Measurements from ENCODE around the gene ADRA2C.

ADRA2C gene

DNA sequence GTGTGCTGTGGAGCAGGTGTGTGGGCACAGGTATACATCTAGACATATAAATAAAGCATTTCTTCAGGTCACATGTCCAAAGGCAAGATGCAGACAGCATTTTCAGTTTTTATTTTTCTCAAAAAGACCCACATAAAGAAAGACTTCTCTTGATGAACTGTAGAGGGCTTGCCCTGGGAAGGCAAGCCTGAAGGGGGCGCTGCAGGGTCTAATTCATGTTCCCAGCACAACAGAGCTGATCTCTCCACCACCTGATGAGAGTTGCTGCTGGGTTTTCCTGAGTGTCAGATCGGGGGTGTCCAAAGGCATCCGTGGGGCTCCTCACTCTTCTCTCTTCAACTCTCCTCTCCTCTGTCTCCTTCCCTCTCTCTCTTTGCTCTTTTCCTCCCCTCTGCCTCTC, 26.6 kb downstream of the ADRA2C start:
- H3K9ac ChIP-seq: no peak overlapping the region
- H2AFZ ChIP-seq: no peak overlapping the region
- no peaks in the 10 kb centered on the region for H3K36me3 ChIP-seq (ENCODE audit: control insufficient read depth, insufficient read depth, low read length)
- H3K9me3 ChIP-seq (ENCODE audit: control insufficient read depth, low read length): no peaks in the 10 kb centered on the region
- no peak overlapping the region for H3K4me2 ChIP-seq (ENCODE audit: low read length)
- H3K79me2 ChIP-seq: no peaks in the 10 kb centered on the region
- no peak overlapping the region for H3K4me3 ChIP-seq (ENCODE audit: low read depth, low read length)
- H3K27me3 ChIP-seq (ENCODE audit: control insufficient read depth, insufficient read depth, low read length): no peaks in the 10 kb centered on the region
- TF ChIP-seq, protein P1, sequence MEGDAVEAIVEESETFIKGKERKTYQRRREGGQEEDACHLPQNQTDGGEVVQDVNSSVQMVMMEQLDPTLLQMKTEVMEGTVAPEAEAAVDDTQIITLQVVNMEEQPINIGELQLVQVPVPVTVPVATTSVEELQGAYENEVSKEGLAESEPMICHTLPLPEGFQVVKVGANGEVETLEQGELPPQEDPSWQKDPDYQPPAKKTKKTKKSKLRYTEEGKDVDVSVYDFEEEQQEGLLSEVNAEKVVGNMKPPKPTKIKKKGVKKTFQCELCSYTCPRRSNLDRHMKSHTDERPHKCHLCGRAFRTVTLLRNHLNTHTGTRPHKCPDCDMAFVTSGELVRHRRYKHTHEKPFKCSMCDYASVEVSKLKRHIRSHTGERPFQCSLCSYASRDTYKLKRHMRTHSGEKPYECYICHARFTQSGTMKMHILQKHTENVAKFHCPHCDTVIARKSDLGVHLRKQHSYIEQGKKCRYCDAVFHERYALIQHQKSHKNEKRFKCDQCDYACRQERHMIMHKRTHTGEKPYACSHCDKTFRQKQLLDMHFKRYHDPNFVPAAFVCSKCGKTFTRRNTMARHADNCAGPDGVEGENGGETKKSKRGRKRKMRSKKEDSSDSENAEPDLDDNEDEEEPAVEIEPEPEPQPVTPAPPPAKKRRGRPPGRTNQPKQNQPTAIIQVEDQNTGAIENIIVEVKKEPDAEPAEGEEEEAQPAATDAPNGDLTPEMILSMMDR (IDR thresholded peaks at IDR 0.05): no peak
- no peaks in the 10 kb centered on the region for H3K4me1 ChIP-seq
- H3K27ac ChIP-seq: no peak overlapping the region

- H3K4me1 ChIP-seq: no peaks in the 10 kb centered on the region
- H3K4me2 ChIP-seq (ENCODE audit: low read length): no peak overlapping the region
- H3K9me3 ChIP-seq (ENCODE audit: control insufficient read depth, low read length): no peaks in the 10 kb centered on the region
- H2AFZ ChIP-seq: no peak overlapping the region
- H3K36me3 ChIP-seq (ENCODE audit: control insufficient read depth, insufficient read depth, low read length): no peaks in the 10 kb centered on the region
- H3K9ac ChIP-seq: no peak overlapping the region
- no peaks in the 10 kb centered on the region for H3K27me3 ChIP-seq (ENCODE audit: control insufficient read depth, insufficient read depth, low read length)
- TF ChIP-seq, protein P1 (IDR thresholded peaks at IDR 0.05): no peak
- H3K27ac ChIP-seq: no peak overlapping the region
- H3K4me3 ChIP-seq (ENCODE audit: low read depth, low read length): no peak overlapping the region
- no peaks in the 10 kb centered on the region for H3K79me2 ChIP-seq
Observed at GRCh38 chr4:3793545-3793944, 27.4 kb downstream of the ADRA2C start.

DNA sequence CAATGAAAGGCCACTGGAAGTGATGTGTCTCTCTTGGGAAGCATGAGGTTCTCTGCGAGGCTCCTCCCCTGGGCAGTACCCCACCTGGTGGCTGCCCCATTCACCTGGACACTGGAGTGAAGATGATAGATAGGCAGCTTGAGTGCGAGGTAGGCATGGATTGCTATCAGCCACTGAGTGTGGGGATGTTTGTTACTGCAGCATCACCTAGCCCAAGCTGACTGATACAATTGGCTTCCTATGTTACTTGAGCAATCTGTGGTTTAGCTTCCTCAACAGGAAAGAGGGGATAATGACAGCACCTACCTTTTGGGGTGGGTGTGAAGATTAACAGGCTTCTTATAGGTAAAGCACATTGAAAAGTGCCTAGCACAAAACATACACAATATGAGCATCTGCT, 30.8 kb downstream of the ADRA2C start:
- no peak overlapping the region for H3K9ac ChIP-seq
- H3K27ac ChIP-seq: no peak overlapping the region
- H3K36me3 ChIP-seq (ENCODE audit: control insufficient read depth, insufficient read depth, low read length): no peaks in the 10 kb centered on the region
- H3K4me3 ChIP-seq (ENCODE audit: low read depth, low read length): no peak overlapping the region
- H3K79me2 ChIP-seq: no peaks in the 10 kb centered on the region
- TF ChIP-seq, protein P1 (IDR thresholded peaks at IDR 0.05): no peak
- no peaks in the 10 kb centered on the region for H3K4me1 ChIP-seq
- H3K27me3 ChIP-seq (ENCODE audit: control insufficient read depth, insufficient read depth, low read length): no peaks in the 10 kb centered on the region
- no peak overlapping the region for H2AFZ ChIP-seq
- no peaks in the 10 kb centered on the region for H3K9me3 ChIP-seq (ENCODE audit: control insufficient read depth, low read length)
- no peak overlapping the region for H3K4me2 ChIP-seq (ENCODE audit: low read length)

- no peaks in the 10 kb centered on the region for H3K36me3 ChIP-seq (ENCODE audit: control insufficient read depth, insufficient read depth, low read length)
- no peaks in the 10 kb centered on the region for H3K4me1 ChIP-seq
- no peak overlapping the region for H3K4me2 ChIP-seq (ENCODE audit: low read length)
- no peaks in the 10 kb centered on the region for H3K79me2 ChIP-seq
- H3K9me3 ChIP-seq (ENCODE audit: control insufficient read depth, low read length): no peaks in the 10 kb centered on the region
- no peaks in the 10 kb centered on the region for H3K27me3 ChIP-seq (ENCODE audit: control insufficient read depth, insufficient read depth, low read length)
- TF ChIP-seq, protein P1 (IDR thresholded peaks at IDR 0.05): no peak
- H3K27ac ChIP-seq: no peak overlapping the region
- no peak overlapping the region for H2AFZ ChIP-seq
- H3K4me3 ChIP-seq (ENCODE audit: low read depth, low read length): no peak overlapping the region
- H3K9ac ChIP-seq: no peak overlapping the region
Observed at GRCh38 chr4:3797831-3798790, 31.9 kb downstream of the ADRA2C start.

DNA sequence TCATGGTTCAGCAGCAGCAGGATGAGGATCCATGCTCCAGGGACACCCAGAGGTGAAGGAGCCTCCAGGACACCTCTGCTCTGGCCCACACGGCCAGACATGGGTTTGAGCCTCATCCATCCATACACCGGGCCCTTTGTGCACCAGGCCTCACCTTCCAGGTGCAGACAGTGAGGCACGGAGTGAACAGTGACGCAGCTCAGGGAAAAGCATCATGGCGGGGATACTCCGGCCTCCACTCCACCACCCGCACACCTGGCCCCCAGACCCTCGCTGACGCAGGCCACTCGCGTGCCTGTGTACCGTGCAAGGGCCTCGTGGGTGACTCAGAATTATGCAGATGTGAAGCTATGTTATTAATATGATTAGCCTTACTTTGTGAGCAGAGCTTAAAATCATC, 33.3 kb downstream of the ADRA2C start:
- H3K79me2 ChIP-seq: no peaks in the 10 kb centered on the region
- no peaks in the 10 kb centered on the region for H3K27me3 ChIP-seq (ENCODE audit: control insufficient read depth, insufficient read depth, low read length)
- H3K27ac ChIP-seq: no peak overlapping the region
- no peaks in the 10 kb centered on the region for H3K4me1 ChIP-seq
- no peaks in the 10 kb centered on the region for H3K36me3 ChIP-seq (ENCODE audit: control insufficient read depth, insufficient read depth, low read length)
- H3K9me3 ChIP-seq (ENCODE audit: control insufficient read depth, low read length): no peaks in the 10 kb centered on the region
- no peak overlapping the region for H3K9ac ChIP-seq
- no peak overlapping the region for H3K4me3 ChIP-seq (ENCODE audit: low read depth, low read length)
- H3K4me2 ChIP-seq (ENCODE audit: low read length): no peak overlapping the region
- H2AFZ ChIP-seq: no peak overlapping the region
- TF ChIP-seq, protein P1 (IDR thresholded peaks at IDR 0.05): no peak

All from parathyroid adenoma (tissue), 2 donors.